Measurements from ENCODE around the gene GAGE10. TPM values are rescaled to one million over a fixed set of nuclear protein-coding genes. Genes with fewer than 3 reads are reported as not detected.
"Not testable (repeated sequence)": the region's sequence is repeated elsewhere in the genome, so short reads cannot be mapped to it uniquely, and the experiment has no call there.

GAGE10 gene
- total RNA-seq, 1 experiment from 2014 or later = not detected

DNA sequence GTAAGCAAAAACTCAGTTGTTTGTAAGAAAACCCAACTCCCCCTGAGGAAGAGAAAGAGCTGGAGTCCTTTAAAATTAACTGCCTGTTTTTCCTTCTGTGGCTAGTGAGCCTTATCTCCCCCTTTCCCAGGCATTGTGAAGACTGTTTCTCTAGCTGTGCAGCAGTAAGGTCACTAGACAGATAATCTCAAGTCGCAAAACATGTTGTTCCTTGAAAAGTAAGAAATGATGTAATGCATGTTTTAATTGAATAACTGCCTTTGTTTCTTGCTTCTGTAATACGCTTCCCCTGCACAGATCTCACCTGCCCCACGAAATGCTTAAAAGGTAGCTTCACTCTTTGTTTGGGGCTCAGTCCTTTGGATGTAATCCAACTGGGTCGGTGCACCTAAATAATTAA is 12.6 kb downstream of the GAGE10 start:
- no peak overlapping the region for H3K4me3 ChIP-seq (replicated peaks in 1 of 2; ENCODE audit: low read depth in 1 of 2, low read length in 2 of 2)
- H3K4me2 ChIP-seq (ENCODE audit: low read length) = no peak overlapping the region
- DNase-seq (ENCODE audit: low read depth, low spot score) (no peak), ATAC-seq (no peak)
- ChIA-PET CTCF (no interaction called here), RAD21 (ENCODE audit: low non-redundant PET in 1 of 2, low total read pairs in 2 of 2, uncharacterized antibody in 2 of 2, unreplicated experiment in 2 of 2) (no interaction called here), POLR2A (no interaction called here)
- intact Hi-C loops (cut with micrococcal nuclease) = no loop called here
- no peaks in the 10 kb centered on the region for H3K79me2 ChIP-seq (ENCODE audit: insufficient read depth, low read length)
- H3K9me3 ChIP-seq (ENCODE audit: control insufficient read depth in 1 of 2, insufficient read depth in 1 of 2, low read depth in 1 of 2, low read length in 2 of 2) = no peaks in the 10 kb centered on the region
- no TSS peak for BruUV-seq (replicated peaks)
- no peaks in the 10 kb centered on the region for H4K20me1 ChIP-seq (ENCODE audit: insufficient read depth)
- H3K27me3 ChIP-seq (ENCODE audit: insufficient read depth, low read length) = no peaks in the 10 kb centered on the region
- TF ChIP-seq ZFX (IDR thresholded peaks at IDR 0.05) (no peak), ATF3 (IDR thresholded peaks at IDR 0.05) (no peak), TCF7L2 (IDR thresholded peaks at IDR 0.05; ENCODE audit: borderline replicate concordance, extremely low read depth, insufficient read depth, insufficient read length) (no peak), EZH2phosphoT487 (IDR thresholded peaks at IDR 0.05; ENCODE audit: borderline replicate concordance) (no peak), SIN3A (IDR thresholded peaks at IDR 0.05; ENCODE audit: low read depth) (no peak), RAD21 (IDR thresholded peaks at IDR 0.05; ENCODE audit: low read depth) (no peak), POLR2A (IDR thresholded peaks at IDR 0.05; ENCODE audit: borderline replicate concordance, extremely low read depth, insufficient read depth, insufficient read length) (no peak), SRF (IDR thresholded peaks at IDR 0.05; ENCODE audit: low read depth) (no peak), EZH2 (IDR thresholded peaks at IDR 0.05) (no peak), CBX3 (IDR thresholded peaks at IDR 0.05; ENCODE audit: low read depth) (no peak)
- TF ChIP-seq, protein P1, sequence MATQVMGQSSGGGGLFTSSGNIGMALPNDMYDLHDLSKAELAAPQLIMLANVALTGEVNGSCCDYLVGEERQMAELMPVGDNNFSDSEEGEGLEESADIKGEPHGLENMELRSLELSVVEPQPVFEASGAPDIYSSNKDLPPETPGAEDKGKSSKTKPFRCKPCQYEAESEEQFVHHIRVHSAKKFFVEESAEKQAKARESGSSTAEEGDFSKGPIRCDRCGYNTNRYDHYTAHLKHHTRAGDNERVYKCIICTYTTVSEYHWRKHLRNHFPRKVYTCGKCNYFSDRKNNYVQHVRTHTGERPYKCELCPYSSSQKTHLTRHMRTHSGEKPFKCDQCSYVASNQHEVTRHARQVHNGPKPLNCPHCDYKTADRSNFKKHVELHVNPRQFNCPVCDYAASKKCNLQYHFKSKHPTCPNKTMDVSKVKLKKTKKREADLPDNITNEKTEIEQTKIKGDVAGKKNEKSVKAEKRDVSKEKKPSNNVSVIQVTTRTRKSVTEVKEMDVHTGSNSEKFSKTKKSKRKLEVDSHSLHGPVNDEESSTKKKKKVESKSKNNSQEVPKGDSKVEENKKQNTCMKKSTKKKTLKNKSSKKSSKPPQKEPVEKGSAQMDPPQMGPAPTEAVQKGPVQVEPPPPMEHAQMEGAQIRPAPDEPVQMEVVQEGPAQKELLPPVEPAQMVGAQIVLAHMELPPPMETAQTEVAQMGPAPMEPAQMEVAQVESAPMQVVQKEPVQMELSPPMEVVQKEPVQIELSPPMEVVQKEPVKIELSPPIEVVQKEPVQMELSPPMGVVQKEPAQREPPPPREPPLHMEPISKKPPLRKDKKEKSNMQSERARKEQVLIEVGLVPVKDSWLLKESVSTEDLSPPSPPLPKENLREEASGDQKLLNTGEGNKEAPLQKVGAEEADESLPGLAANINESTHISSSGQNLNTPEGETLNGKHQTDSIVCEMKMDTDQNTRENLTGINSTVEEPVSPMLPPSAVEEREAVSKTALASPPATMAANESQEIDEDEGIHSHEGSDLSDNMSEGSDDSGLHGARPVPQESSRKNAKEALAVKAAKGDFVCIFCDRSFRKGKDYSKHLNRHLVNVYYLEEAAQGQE (IDR thresholded peaks at IDR 0.05; ENCODE audit: low read depth) = no peak
- TF ChIP-seq, protein P2, sequence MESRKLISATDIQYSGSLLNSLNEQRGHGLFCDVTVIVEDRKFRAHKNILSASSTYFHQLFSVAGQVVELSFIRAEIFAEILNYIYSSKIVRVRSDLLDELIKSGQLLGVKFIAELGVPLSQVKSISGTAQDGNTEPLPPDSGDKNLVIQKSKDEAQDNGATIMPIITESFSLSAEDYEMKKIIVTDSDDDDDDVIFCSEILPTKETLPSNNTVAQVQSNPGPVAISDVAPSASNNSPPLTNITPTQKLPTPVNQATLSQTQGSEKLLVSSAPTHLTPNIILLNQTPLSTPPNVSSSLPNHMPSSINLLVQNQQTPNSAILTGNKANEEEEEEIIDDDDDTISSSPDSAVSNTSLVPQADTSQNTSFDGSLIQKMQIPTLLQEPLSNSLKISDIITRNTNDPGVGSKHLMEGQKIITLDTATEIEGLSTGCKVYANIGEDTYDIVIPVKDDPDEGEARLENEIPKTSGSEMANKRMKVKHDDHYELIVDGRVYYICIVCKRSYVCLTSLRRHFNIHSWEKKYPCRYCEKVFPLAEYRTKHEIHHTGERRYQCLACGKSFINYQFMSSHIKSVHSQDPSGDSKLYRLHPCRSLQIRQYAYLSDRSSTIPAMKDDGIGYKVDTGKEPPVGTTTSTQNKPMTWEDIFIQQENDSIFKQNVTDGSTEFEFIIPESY (IDR thresholded peaks at IDR 0.05; ENCODE audit: extremely low read depth, insufficient replicate concordance, low read length) = no peak
- no peak overlapping the region for H3K27ac ChIP-seq (ENCODE audit: low read depth, low read length)
- H3K9ac ChIP-seq (ENCODE audit: low read length) = no peak overlapping the region
- H3K36me3 ChIP-seq (ENCODE audit: control insufficient read depth in 1 of 2, insufficient read depth in 2 of 2, low read length in 2 of 2) = no peaks in the 10 kb centered on the region
- H3K4me1 ChIP-seq (ENCODE audit: control insufficient read depth in 1 of 2, insufficient read depth in 2 of 2, low read length in 2 of 2) = no peaks in the 10 kb centered on the region
- H2AFZ ChIP-seq (ENCODE audit: low read depth, low read length, poor library complexity, severe bottlenecking) = no peak overlapping the region
- H3K9me2 ChIP-seq (ENCODE audit: insufficient read depth) = no peaks in the 10 kb centered on the region

DNA sequence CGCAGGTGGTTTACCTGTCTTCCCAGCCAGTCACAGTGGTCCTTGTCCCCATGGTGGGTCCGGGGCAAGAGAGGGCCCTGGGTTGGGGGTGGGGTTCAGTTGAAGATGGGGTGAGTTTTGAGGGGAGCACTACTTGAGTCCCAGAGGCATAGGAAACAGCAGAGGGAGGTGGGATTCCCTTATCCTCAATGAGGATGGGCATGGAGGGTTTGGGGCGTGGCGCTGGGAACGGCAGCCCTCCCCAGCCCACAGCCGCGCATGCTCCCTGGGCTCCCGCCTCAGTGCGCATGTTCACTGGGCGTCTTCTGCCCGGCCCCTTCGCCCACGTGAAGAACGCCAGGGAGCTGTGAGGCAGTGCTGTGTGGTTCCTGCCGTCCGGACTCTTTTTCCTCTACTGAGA is 18.3 kb downstream of the GAGE10 start, which contains the start of gene GAGE12J:
GAGE12J (plus strand) TSS at position 301 of the 400 bp plus-strand sequence. CDS start 1,157 bp downstream, outside the sequence.
- H2AFZ ChIP-seq (ENCODE audit: low read depth, low read length, poor library complexity, severe bottlenecking); ATAC-seq; H3K4me3 ChIP-seq (replicated peaks in 1 of 2; ENCODE audit: low read depth in 1 of 2, low read length in 2 of 2); H3K36me3 ChIP-seq (ENCODE audit: control insufficient read depth in 1 of 2, insufficient read depth in 2 of 2, low read length in 2 of 2); H3K79me2 ChIP-seq (ENCODE audit: insufficient read depth, low read length); RAD21 ChIA-PET (ENCODE audit: low non-redundant PET in 1 of 2, low total read pairs in 2 of 2, uncharacterized antibody in 2 of 2, unreplicated experiment in 2 of 2); POLR2A ChIA-PET; BruUV-seq (replicated peaks); H3K9me2 ChIP-seq (ENCODE audit: insufficient read depth); H3K4me2 ChIP-seq (ENCODE audit: low read length); intact Hi-C loops (cut with micrococcal nuclease); H3K9me3 ChIP-seq (ENCODE audit: control insufficient read depth in 1 of 2, insufficient read depth in 1 of 2, low read depth in 1 of 2, low read length in 2 of 2); H3K27me3 ChIP-seq (ENCODE audit: insufficient read depth, low read length); CTCF ChIA-PET; H4K20me1 ChIP-seq (ENCODE audit: insufficient read depth); H3K9ac ChIP-seq (ENCODE audit: low read length); H3K27ac ChIP-seq (ENCODE audit: low read depth, low read length); DNase-seq (ENCODE audit: low read depth, low spot score); H3K4me1 ChIP-seq (ENCODE audit: control insufficient read depth in 1 of 2, insufficient read depth in 2 of 2, low read length in 2 of 2): not testable (repeated sequence)
